ENCODE measurements around the gene ZNF816.

The ZNF816 gene

DNA sequence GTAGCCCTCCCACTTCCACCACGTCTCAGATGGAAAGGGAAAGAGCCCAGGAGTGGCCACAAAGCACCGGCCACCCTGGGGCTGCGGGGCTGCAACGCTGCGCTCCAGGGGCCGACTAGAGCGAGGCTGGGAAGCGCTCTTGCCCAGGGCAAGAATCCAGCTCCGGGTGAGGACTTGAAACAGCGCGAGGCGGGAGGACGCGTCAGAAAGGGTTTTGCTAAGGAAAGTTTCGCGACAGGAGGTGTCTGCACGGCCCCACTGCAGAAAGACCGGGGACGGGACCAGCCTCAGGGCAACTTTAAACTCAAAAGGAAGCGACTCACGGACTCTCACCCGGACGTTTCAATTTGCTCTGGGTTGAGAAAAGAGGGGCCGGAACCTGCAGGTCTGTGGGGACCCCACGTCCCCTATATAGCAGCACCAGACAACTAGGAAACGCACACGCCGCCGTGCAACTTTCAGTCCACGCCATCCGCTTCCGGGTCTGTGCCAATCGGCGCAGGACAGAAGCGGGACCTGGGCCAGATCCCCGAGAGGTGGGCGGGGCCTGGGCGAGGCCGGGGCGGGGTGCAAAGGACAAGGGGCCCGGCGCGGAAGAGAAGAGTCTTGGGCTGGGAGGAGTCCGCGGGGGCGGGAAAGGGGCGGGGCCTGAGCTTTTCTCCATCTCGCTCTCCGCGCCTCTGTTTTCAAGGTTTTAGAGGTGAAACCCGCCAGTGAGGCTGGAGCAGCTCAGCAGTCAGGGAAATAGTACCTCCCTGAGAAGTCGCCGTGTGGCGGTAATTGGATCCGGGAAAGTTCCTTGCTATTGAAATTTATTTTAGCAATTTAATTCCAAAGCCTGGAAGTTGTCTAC, at the start of gene ZNF816:
Gene ZNF816, minus strand, starts transcription at position 488 of the 853 bp plus-strand sequence. CDS start 6,792 bp downstream, outside the sequence.
- ChIA-PET POLR2A (interaction anchor here (1.0 kb wide), 1 partner anchor 14 kb away, joined by 3 read pairs; no protein-coding TSS in a partner anchor), CTCF (no interaction called here)
- peak; percentile 86 for DNase-seq (ENCODE audit: extremely low spot score)
- no peak for TF ChIP-seq CTBP1 (IDR thresholded peaks at IDR 0.05; ENCODE audit: borderline replicate concordance)
- TF ChIP-seq BHLHE40 (IDR thresholded peaks at IDR 0.05; ENCODE audit: borderline replicate concordance) = no peak
- no peak for TF ChIP-seq L3MBTL2 (conservative IDR thresholded peaks at IDR 0.05)
- TF ChIP-seq LEF1 (IDR thresholded peaks at IDR 0.05; ENCODE audit: borderline replicate concordance) = no peak
- peak; percentile 91 for TF ChIP-seq SP1 (IDR thresholded peaks at IDR 0.05)
- TF ChIP-seq FOXK2 (IDR thresholded peaks at IDR 0.05) = no peak
- TF ChIP-seq ZNF384 (IDR thresholded peaks at IDR 0.05) = no peak
- no peak for TF ChIP-seq TARDBP (IDR thresholded peaks at IDR 0.05)
- TF ChIP-seq NFRKB (IDR thresholded peaks at IDR 0.05) = no peak
- no peak for TF ChIP-seq FOXM1 (IDR thresholded peaks at IDR 0.05; ENCODE audit: borderline replicate concordance)
- TF ChIP-seq, protein P1, sequence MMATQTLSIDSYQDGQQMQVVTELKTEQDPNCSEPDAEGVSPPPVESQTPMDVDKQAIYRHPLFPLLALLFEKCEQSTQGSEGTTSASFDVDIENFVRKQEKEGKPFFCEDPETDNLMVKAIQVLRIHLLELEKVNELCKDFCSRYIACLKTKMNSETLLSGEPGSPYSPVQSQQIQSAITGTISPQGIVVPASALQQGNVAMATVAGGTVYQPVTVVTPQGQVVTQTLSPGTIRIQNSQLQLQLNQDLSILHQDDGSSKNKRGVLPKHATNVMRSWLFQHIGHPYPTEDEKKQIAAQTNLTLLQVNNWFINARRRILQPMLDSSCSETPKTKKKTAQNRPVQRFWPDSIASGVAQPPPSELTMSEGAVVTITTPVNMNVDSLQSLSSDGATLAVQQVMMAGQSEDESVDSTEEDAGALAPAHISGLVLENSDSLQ (IDR thresholded peaks at IDR 0.05) = no peak
- peak; percentile 52 for TF ChIP-seq ELF4 (IDR thresholded peaks at IDR 0.05)
- TF ChIP-seq FOXA1 (IDR thresholded peaks at IDR 0.05) = no peak
- no peak for TF ChIP-seq ARNT (IDR thresholded peaks at IDR 0.05)
- TF ChIP-seq SUZ12 (IDR thresholded peaks at IDR 0.05) = no peak
- no peak for TF ChIP-seq HDGF (IDR thresholded peaks at IDR 0.05; ENCODE audit: borderline replicate concordance)

DNA sequence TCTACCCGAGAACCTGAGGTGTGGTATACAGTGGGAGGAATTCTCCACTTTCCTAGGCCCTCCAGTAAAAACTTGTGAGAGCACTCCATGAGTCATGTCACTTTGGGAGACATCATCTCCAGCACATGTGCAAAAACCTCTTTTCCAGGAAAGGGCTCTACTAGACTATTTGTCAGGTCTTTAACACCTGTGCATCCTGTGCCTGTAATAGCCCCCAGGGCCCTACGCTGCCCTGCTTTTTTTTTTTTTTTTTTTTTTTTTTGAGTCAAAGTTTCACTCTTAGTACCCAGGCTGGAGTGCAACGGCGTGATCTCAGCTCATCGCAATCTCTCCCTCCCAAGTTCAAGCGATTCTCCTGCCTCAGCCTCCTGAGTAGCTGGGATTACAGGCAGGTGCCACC, 49.3 kb upstream of the ZNF816 start:
- TF ChIP-seq FOXA1 (IDR thresholded peaks at IDR 0.05) = no peak
- no peak for TF ChIP-seq SUZ12 (IDR thresholded peaks at IDR 0.05)
- no peak for TF ChIP-seq L3MBTL2 (conservative IDR thresholded peaks at IDR 0.05)
- TF ChIP-seq FOXK2 (IDR thresholded peaks at IDR 0.05) = no peak
- POLR2A ChIA-PET = no interaction called here
- CTCF ChIA-PET = no interaction called here
- DNase-seq (ENCODE audit: extremely low spot score) = no peak

DNA sequence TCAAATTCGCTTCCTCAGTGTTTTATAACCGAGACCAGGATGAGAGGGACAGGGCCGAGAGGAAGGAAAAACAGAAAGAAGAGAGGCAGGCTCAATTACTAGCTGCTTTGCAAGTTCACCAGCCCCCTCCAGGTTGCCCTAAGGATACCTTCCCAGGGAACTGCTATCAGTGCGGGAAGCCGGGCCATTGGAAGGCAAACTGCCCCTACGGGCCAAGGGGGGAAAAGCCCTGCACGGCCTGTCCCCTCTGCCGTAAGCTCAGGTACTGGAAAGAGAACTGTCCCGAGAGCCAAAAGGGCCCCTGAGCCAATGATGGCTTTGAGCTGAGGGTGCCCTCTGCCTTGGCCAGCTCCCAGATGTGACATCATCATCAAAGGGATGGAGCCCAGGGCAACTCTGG, 47.8 kb upstream of the ZNF816 start:
- ChIA-PET POLR2A (no interaction called here), CTCF (no interaction called here)
- TF ChIP-seq NFRKB (IDR thresholded peaks at IDR 0.05) (no peak), HDGF (IDR thresholded peaks at IDR 0.05; ENCODE audit: borderline replicate concordance) (no peak), SUZ12 (IDR thresholded peaks at IDR 0.05) (no peak), FOXM1 (IDR thresholded peaks at IDR 0.05; ENCODE audit: borderline replicate concordance) (no peak), CTBP1 (IDR thresholded peaks at IDR 0.05; ENCODE audit: borderline replicate concordance) (no peak), ZNF384 (IDR thresholded peaks at IDR 0.05) (no peak), SP1 (IDR thresholded peaks at IDR 0.05) (no peak), LEF1 (IDR thresholded peaks at IDR 0.05; ENCODE audit: borderline replicate concordance) (no peak), ELF4 (IDR thresholded peaks at IDR 0.05) (no peak)
- TF ChIP-seq, protein P1 (IDR thresholded peaks at IDR 0.05) = no peak
- no peak for DNase-seq (ENCODE audit: extremely low spot score)

DNA sequence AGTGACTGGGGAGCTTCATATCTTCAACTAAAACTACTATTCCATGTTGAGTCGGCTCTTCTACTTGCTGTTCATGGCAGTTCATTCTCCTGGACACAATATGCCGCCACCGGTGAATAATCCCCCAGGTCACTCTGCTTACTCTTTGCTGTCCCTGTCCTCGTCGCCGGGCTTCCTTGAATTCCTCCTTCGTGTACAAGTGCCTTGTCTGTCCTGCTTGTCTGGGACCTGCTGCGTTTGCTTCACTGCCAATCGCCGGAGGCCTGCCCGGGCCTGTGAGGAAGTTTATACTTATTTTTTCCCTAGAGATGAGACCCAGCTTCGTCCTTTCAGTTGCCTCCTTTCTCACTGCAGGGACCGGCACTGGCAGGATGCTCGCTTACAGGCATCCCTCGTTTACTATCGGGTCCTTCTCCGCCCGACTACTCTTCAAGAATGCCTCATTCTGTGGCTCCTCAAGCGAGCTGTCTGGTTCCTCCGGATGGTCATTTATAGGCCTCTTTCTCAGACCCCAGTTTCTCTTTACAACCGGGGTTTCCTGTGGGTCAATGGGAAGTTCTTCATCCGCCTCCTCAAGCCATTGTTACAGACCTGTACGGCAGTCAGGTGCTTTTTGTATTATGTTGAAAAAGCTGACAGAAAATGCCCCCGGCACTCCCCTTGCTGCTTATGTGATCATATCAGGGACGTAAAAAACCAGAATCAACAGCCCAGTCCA, 45.5 kb upstream of the ZNF816 start:
- no peak for DNase-seq (ENCODE audit: extremely low spot score)
- ChIA-PET CTCF (no interaction called here), POLR2A (no interaction called here)
- no peak for TF ChIP-seq ZNF384 (IDR thresholded peaks at IDR 0.05)
- no peak for TF ChIP-seq SP1 (IDR thresholded peaks at IDR 0.05)
- no peak for TF ChIP-seq FOXA1 (IDR thresholded peaks at IDR 0.05)
- TF ChIP-seq SUZ12 (IDR thresholded peaks at IDR 0.05) = no peak
- no peak for TF ChIP-seq TARDBP (IDR thresholded peaks at IDR 0.05)
- TF ChIP-seq FOXK2 (IDR thresholded peaks at IDR 0.05) = no peak
- no peak for TF ChIP-seq CTBP1 (IDR thresholded peaks at IDR 0.05; ENCODE audit: borderline replicate concordance)
- TF ChIP-seq HDGF (IDR thresholded peaks at IDR 0.05; ENCODE audit: borderline replicate concordance) = no peak

DNA sequence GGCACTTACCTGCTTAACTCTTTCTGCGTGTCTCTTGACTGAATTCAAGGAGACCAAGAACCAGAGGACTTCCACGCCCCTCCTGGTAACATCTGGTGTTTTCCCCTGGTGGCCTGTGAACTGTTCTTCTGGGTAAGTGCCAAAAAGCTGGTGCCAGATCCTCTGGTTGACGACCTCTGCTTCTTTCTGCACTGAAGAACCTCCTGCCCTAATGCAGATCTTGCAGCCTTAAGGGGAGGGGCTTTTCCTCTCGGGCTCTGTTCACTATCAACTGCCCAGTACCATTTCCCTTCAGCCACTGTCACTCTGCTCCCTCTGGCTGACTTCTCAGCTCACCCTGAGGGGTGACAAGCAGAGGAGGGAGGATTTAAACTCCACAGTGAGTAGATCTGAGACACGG, 44.9 kb upstream of the ZNF816 start:
- POLR2A ChIA-PET = no interaction called here
- CTCF ChIA-PET = no interaction called here

More for the DNA sequence above, 44.9 kb upstream of the ZNF816 start:
- TF ChIP-seq HDGF (IDR thresholded peaks at IDR 0.05; ENCODE audit: borderline replicate concordance) (no peak), FOXA1 (IDR thresholded peaks at IDR 0.05) (no peak), TARDBP (IDR thresholded peaks at IDR 0.05) (no peak), SP1 (IDR thresholded peaks at IDR 0.05) (no peak), BHLHE40 (IDR thresholded peaks at IDR 0.05; ENCODE audit: borderline replicate concordance) (no peak), ARNT (IDR thresholded peaks at IDR 0.05) (no peak), ZNF384 (IDR thresholded peaks at IDR 0.05) (no peak), FOXM1 (IDR thresholded peaks at IDR 0.05; ENCODE audit: borderline replicate concordance) (no peak), L3MBTL2 (conservative IDR thresholded peaks at IDR 0.05) (no peak)
- TF ChIP-seq, protein P1 (IDR thresholded peaks at IDR 0.05) = no peak
- DNase-seq (ENCODE audit: extremely low spot score) = no peak
